HG03175 (cell line): ENCODE results near the gene CERS6.

ENCODE experiments used
- ATAC-seq: cut with Tn5 transposase; IDR thresholded peaks from one replicate; pipeline ENCODE4 v1.9.1; 2021; ENCODE audit warnings: mild to moderate bottlenecking, moderate library complexity; ENCODE audit not compliant: unreplicated experiment

Gene CERS6

GRCh38 chr2:168819050-168819715 is 363.1 kb downstream of the CERS6 start:
- no peak for ATAC-seq

- ATAC-seq = no peak
Measured at GRCh38 chr2:168819829-168820489, 363.9 kb downstream of the CERS6 start.

- ATAC-seq = no peak
Measured at GRCh38 chr2:168821577-168821976, 365.5 kb downstream of the CERS6 start.

DNA sequence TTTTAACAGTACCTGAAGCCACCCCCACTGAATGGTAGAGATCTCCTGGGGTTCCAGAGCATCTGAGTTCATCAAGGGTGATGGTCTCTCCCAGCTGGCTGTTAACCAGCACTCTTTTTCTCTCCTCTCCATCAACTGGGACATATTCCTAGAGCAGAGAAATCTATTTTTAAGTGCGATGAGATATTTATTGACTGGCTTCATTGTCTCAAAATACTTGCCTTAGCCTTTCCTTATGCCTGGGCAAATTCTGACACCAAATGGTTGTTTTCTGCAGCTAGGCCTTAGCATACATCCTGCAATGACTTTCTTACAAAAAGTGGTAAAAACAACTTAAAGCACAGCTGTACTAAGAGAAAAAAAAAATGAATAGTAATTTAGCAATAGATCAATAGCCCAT is 365.9 kb downstream of the CERS6 start:
- no peak for ATAC-seq
